ENCODE data around the gene TTLL3. TPM values are rescaled to one million over a fixed set of nuclear protein-coding genes. Genes with fewer than 3 reads are reported as not detected.

Gene TTLL3
- total RNA-seq, 5 donors from 2014 or later (not counting 1 experiment from before 2014, with no cell fraction given): 59.8 to 94.9 (median 67.4) TPM

DNA sequence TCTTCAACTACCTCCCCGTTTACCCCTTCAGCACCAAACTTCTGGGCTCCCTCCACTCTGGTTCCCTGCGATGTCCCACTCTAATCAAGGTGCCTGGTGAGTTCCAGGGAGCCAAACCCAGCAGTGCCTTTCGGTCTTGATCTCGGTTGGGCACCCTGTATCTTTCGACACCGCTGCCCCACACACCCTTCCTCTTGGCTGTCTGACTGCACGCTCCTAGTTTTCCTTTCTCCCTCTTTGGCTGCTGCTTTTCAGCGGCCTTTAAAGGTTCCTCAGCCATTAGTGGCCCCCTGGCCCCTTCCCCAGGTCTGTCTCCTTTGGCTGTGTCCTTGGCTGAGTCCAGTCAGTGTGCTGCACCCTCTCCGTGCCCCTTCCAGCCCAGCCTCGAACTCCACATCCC is 784 bp downstream of the TTLL3 start:
- Histone ChIP-seq H3K4me3 (ENCODE audit: control insufficient read depth in 1 of 2, extremely low read depth in 1 of 2, low read length in 1 of 2) (peak overlapping the region in 1 of 2 donors; percentile 7), H3K36me3 (ENCODE audit: control insufficient read depth in 2 of 2, extremely low read depth in 1 of 2, insufficient read depth in 1 of 2, low read length in 1 of 2) (peaks cover 5 to 14% of the 10 kb centered on the region in 2 donors), H3K27ac (ENCODE audit: low read length) (no peak overlapping the region), H3K9me3 (no peaks in the 10 kb centered on the region), H3K27me3 (replicated peaks in 1 of 2; ENCODE audit: control insufficient read depth in 2 of 2, extremely low read depth in 1 of 2, insufficient read depth in 2 of 2, low read length in 1 of 2) (no peaks in the 10 kb centered on the region), H3K4me1 (ENCODE audit: control insufficient read depth in 1 of 2, extremely low read depth in 1 of 2, insufficient read depth in 2 of 2, low read length in 2 of 2) (peaks cover 3 to 30% of the 10 kb centered on the region in 2 experiments)
- Mint-ChIP-seq H3K36me3 (peaks cover 10% of the 10 kb centered on the region), H3K4me3 (peak overlapping the region; percentile 70 to 82 (median 72)), H3K27me3 (no peaks in the 10 kb centered on the region), H3K9me3 (no peaks in the 10 kb centered on the region), H3K4me1 (peaks cover 35 to 46% (median 44%) of the 10 kb centered on the region in 3 donors), H3K27ac (peak overlapping the region; percentile 11 to 87)
- DNase-seq (no peak), ATAC-seq (replicated peaks in 1 of 4) (no peak)
- CTCF ChIA-PET: interaction anchor here in 1 of 2 donors (0.6 kb wide), 1 partner anchor 354 kb away, joined by 4 read pairs; the partner anchor contains the start of gene IRAK2
- POLR2A ChIA-PET: no interaction called here
- 99% methylated on average over 10 of the region's 10 CpGs for WGBS (ENCODE audit: insufficient coverage)

DNA sequence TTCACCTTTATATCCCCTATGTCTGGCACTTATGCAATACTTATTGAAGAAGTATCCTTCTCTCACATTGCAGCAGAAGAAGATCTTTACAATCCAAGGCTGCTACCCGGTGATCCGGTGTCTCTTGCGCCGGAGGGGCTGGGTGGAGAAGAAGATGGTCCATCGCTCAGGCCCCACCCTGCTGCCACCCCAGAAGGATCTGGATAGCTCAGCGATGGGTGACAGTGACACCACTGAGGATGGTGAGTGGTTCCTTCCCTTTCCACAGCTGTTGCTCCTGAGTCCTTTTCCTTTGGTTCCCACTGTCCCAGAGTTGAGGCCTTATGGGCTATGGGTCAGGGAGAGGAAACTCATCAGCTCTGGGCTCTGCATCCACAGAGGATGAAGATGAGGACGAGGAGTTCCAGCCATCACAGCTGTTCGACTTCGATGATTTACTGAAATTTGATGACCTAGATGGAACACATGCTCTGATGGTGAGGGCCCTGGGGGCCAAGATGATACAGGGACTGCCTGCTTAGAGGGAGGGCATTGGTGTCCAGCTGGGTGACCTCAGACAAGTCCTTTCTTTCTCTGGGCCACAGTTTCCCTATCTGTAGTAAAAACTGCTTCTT is 2.9 kb downstream of the TTLL3 start:
- 97% methylated on average over 4 of the region's 9 CpGs for WGBS (ENCODE audit: insufficient coverage)
- no peak overlapping the region for H3K27ac Mint-ChIP-seq
- H3K4me3 Mint-ChIP-seq: no peak overlapping the region

DNA sequence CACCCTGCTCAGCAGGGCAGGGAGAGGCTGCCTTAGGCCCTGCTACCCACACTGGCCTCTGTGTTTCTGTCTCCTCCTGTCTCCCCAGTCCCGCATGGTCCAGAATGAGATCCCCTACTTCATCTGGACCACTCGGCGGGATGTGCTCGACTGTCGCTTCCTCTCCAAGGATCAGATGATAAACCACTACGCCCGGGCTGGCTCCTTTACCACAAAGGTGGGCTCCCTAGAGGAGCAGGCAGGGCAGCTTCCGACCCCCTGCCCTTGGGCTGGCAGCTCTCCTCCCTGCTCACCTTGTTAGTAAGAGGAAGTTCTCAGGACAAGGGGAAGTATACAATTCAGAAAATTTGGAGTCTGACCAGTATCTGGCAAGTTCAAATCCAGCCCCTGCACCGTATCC is 5.9 kb downstream of the TTLL3 start:
- ATAC-seq (replicated peaks in 1 of 4): no peak

More for the DNA sequence above, 2.9 kb downstream of the TTLL3 start:
- Mint-ChIP-seq H3K27me3 (no peaks in the 10 kb centered on the region), H3K36me3 (peaks cover 4% of the 10 kb centered on the region), H3K4me1 (peaks cover 27 to 34% (median 33%) of the 10 kb centered on the region in 3 donors), H3K9me3 (no peaks in the 10 kb centered on the region)
- Histone ChIP-seq H3K27ac (ENCODE audit: low read length) (no peak overlapping the region), H3K9me3 (no peaks in the 10 kb centered on the region), H3K27me3 (replicated peaks in 1 of 2; ENCODE audit: control insufficient read depth in 2 of 2, extremely low read depth in 1 of 2, insufficient read depth in 2 of 2, low read length in 1 of 2) (no peaks in the 10 kb centered on the region), H3K4me3 (ENCODE audit: control insufficient read depth in 1 of 2, extremely low read depth in 1 of 2, low read length in 1 of 2) (no peak overlapping the region), H3K36me3 (ENCODE audit: control insufficient read depth in 2 of 2, extremely low read depth in 1 of 2, insufficient read depth in 1 of 2, low read length in 1 of 2) (peaks cover 0 to 5% of the 10 kb centered on the region in 2 donors), H3K4me1 (ENCODE audit: control insufficient read depth in 1 of 2, extremely low read depth in 1 of 2, insufficient read depth in 2 of 2, low read length in 2 of 2) (peaks cover 3 to 26% of the 10 kb centered on the region in 2 experiments)
- CTCF ChIA-PET: no interaction called here
- POLR2A ChIA-PET: no interaction called here
- ATAC-seq (replicated peaks in 1 of 4) (no peak), DNase-seq (no peak)

DNA sequence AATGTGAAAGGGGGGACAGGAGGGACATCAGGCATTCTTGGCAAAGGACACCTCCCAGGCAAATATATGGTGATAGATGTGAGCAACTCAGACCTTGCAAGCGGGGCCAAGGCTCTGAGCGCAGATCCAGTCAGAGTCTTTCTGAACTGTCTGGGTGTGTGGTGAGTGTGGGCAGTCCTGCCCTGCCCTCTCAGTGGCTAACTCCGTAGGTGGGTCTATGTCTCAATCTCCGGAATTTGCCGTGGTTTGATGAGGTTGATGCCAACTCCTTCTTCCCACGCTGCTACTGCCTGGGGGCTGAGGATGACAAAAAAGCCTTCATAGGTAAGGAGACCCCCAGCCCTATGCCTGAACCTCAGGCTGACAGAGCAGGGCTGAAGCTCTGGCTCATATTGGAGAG is 7.4 kb downstream of the TTLL3 start:
- WGBS (ENCODE audit: insufficient coverage): 100% methylated on average over 2 of the region's 6 CpGs
- H3K27ac Mint-ChIP-seq: no peak overlapping the region
- H3K36me3 ChIP-seq (ENCODE audit: control insufficient read depth in 2 of 2, extremely low read depth in 1 of 2, insufficient read depth in 1 of 2, low read length in 1 of 2): peaks cover 2 to 9% of the 10 kb centered on the region in 2 donors

More for the DNA sequence above, 5.9 kb downstream of the TTLL3 start:
- Mint-ChIP-seq H3K9me3 (no peaks in the 10 kb centered on the region), H3K4me1 (peaks cover 5 to 10% (median 8%) of the 10 kb centered on the region in 3 donors), H3K4me3 (no peak overlapping the region), H3K27ac (no peak overlapping the region), H3K36me3 (peaks cover 10% of the 10 kb centered on the region), H3K27me3 (no peaks in the 10 kb centered on the region)
- ChIA-PET CTCF (no interaction called here), POLR2A (no interaction called here)
- Histone ChIP-seq H3K4me1 (ENCODE audit: control insufficient read depth in 1 of 2, extremely low read depth in 1 of 2, insufficient read depth in 2 of 2, low read length in 2 of 2) (no peaks in the 10 kb centered on the region), H3K4me3 (ENCODE audit: control insufficient read depth in 1 of 2, extremely low read depth in 1 of 2, low read length in 1 of 2) (no peak overlapping the region), H3K36me3 (ENCODE audit: control insufficient read depth in 2 of 2, extremely low read depth in 1 of 2, insufficient read depth in 1 of 2, low read length in 1 of 2) (peaks cover 2 to 5% of the 10 kb centered on the region in 2 donors), H3K27me3 (replicated peaks in 1 of 2; ENCODE audit: control insufficient read depth in 2 of 2, extremely low read depth in 1 of 2, insufficient read depth in 2 of 2, low read length in 1 of 2) (no peaks in the 10 kb centered on the region), H3K27ac (ENCODE audit: low read length) (no peak overlapping the region), H3K9me3 (no peaks in the 10 kb centered on the region)
- DNase-seq: no peak
- WGBS (ENCODE audit: insufficient coverage): 100% methylated on average over 1 of the region's 9 CpGs

DNA sequence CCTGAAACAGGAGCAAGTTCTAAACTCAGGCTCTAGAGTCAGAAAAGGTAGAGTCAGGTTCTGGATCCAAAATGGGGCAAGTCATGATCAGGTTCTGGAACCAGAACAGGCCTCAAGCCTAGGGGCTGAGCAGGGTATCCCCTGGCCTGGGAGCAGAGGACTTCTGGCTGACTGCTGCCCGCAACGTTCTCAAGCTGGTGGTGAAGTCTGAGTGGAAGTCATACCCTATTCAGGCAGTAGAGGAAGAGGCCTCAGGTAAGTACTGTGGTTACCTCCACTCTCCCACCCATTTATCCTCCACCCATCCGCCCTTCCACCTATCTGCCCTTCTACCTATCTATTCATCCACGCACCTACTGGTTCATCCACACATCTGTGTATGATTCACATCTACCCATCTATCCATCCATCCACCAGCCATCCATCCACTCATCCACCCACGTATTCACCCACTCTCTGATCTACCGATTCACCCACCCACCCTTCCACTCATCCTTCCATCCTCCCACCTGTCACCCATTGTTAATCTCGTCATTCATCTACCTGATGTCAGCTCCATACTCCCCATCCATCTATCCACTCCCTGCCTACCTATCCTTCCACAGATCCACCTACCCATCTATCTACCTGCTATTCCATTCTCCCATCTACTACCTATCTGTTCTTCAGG is 8.7 kb downstream of the TTLL3 start:
- POLR2A ChIA-PET: no interaction called here

More for the DNA sequence above, 7.4 kb downstream of the TTLL3 start:
- no peak overlapping the region for H3K4me3 Mint-ChIP-seq
- peaks cover 10% of the 10 kb centered on the region for H3K36me3 Mint-ChIP-seq
- no peaks in the 10 kb centered on the region for H3K9me3 Mint-ChIP-seq
- no peak overlapping the region for H3K4me3 ChIP-seq (ENCODE audit: control insufficient read depth in 1 of 2, extremely low read depth in 1 of 2, low read length in 1 of 2)
- ATAC-seq (replicated peaks in 1 of 4): no peak
- ChIA-PET POLR2A (no interaction called here), CTCF (interaction anchor here (0.6 kb wide), 2 partner anchors 13 to 28 kb away, joined by 3 read pairs; no protein-coding TSS in a partner anchor)
- H3K4me1 ChIP-seq (ENCODE audit: control insufficient read depth in 1 of 2, extremely low read depth in 1 of 2, insufficient read depth in 2 of 2, low read length in 2 of 2): no peaks in the 10 kb centered on the region
- peaks cover 0 to 4% (median 0%) of the 10 kb centered on the region in 3 donors for H3K4me1 Mint-ChIP-seq
- H3K27ac ChIP-seq (ENCODE audit: low read length): no peak overlapping the region
- DNase-seq: no peak
- H3K27me3 ChIP-seq (replicated peaks in 1 of 2; ENCODE audit: control insufficient read depth in 2 of 2, extremely low read depth in 1 of 2, insufficient read depth in 2 of 2, low read length in 1 of 2): no peaks in the 10 kb centered on the region
- H3K27me3 Mint-ChIP-seq: no peaks in the 10 kb centered on the region
- H3K9me3 ChIP-seq: no peaks in the 10 kb centered on the region

DNA sequence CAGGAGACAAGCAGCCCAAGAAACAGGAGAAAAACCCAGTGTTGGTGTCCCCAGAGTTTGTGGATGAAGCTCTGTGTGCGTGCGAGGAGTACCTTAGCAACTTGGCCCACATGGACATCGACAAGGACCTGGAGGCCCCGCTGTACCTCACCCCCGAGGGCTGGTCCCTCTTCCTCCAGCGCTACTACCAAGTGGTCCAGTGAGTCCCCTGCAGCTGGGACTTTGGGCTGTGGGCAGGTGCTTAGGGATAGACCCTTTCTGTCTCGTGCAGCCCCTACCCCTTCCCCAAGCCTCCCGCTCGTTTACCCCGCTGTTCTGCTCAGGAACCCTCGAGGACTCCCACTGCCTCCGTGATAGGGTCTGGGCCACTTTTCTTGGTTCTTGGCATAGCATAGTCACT is 10.5 kb downstream of the TTLL3 start:
- Histone ChIP-seq H3K4me3 (ENCODE audit: control insufficient read depth in 1 of 2, extremely low read depth in 1 of 2, low read length in 1 of 2) (no peak overlapping the region), H3K27ac (ENCODE audit: low read length) (no peak overlapping the region), H3K27me3 (replicated peaks in 1 of 2; ENCODE audit: control insufficient read depth in 2 of 2, extremely low read depth in 1 of 2, insufficient read depth in 2 of 2, low read length in 1 of 2) (no peaks in the 10 kb centered on the region), H3K36me3 (ENCODE audit: control insufficient read depth in 2 of 2, extremely low read depth in 1 of 2, insufficient read depth in 1 of 2, low read length in 1 of 2) (peaks cover 2 to 5% of the 10 kb centered on the region in 2 donors), H3K4me1 (ENCODE audit: control insufficient read depth in 1 of 2, extremely low read depth in 1 of 2, insufficient read depth in 2 of 2, low read length in 2 of 2) (no peaks in the 10 kb centered on the region), H3K9me3 (no peaks in the 10 kb centered on the region)
- no peak for ATAC-seq (replicated peaks in 1 of 4)
- no peak for DNase-seq
- H3K4me3 Mint-ChIP-seq: no peak overlapping the region
- POLR2A ChIA-PET: no interaction called here
- H3K4me1 Mint-ChIP-seq: peaks cover 0 to 4% (median 0%) of the 10 kb centered on the region in 3 donors
- H3K27me3 Mint-ChIP-seq: no peaks in the 10 kb centered on the region
- CTCF ChIA-PET: no interaction called here
- H3K9me3 Mint-ChIP-seq: no peaks in the 10 kb centered on the region
- peaks cover 6% of the 10 kb centered on the region for H3K36me3 Mint-ChIP-seq
- H3K27ac Mint-ChIP-seq: no peak overlapping the region
- WGBS (ENCODE audit: insufficient coverage): 98% methylated on average over 7 of the region's 12 CpGs

More for the DNA sequence above, 8.7 kb downstream of the TTLL3 start:
- Histone ChIP-seq H3K9me3 (no peaks in the 10 kb centered on the region), H3K27me3 (replicated peaks in 1 of 2; ENCODE audit: control insufficient read depth in 2 of 2, extremely low read depth in 1 of 2, insufficient read depth in 2 of 2, low read length in 1 of 2) (no peaks in the 10 kb centered on the region), H3K36me3 (ENCODE audit: control insufficient read depth in 2 of 2, extremely low read depth in 1 of 2, insufficient read depth in 1 of 2, low read length in 1 of 2) (peaks cover 2 to 8% of the 10 kb centered on the region in 2 donors), H3K27ac (ENCODE audit: low read length) (no peak overlapping the region), H3K4me1 (ENCODE audit: control insufficient read depth in 1 of 2, extremely low read depth in 1 of 2, insufficient read depth in 2 of 2, low read length in 2 of 2) (no peaks in the 10 kb centered on the region), H3K4me3 (ENCODE audit: control insufficient read depth in 1 of 2, extremely low read depth in 1 of 2, low read length in 1 of 2) (no peak overlapping the region)
- ATAC-seq (replicated peaks in 1 of 4) (no peak), DNase-seq (no peak)
- H3K27ac Mint-ChIP-seq: no peak overlapping the region
- peaks cover 6% of the 10 kb centered on the region for H3K36me3 Mint-ChIP-seq
- H3K27me3 Mint-ChIP-seq: no peaks in the 10 kb centered on the region
- peaks cover 0 to 4% (median 0%) of the 10 kb centered on the region in 3 donors for H3K4me1 Mint-ChIP-seq
- H3K4me3 Mint-ChIP-seq: no peak overlapping the region
- 93% methylated on average over 7 of the region's 7 CpGs for WGBS (ENCODE audit: insufficient coverage)
- CTCF ChIA-PET: no interaction called here
- no peaks in the 10 kb centered on the region for H3K9me3 Mint-ChIP-seq

Measured in T-cell (primary cell).